HepG2 (cell line): Measurements from ENCODE around the gene ARHGEF4. TPM values are rescaled to one million over a fixed set of nuclear protein-coding genes. Genes with fewer than 3 reads are reported as not detected.
A peak's percentile ranks its signal among the peaks of the same experiment; 100 is the strongest.

Source experiments
- ATAC-seq: fragments of 200-7000 bp; cut with Tn5 transposase; 3 replicates; pipeline ENCODE4 v1.9.1; 2020; ENCODE audit warnings: mild to moderate bottlenecking, moderate library complexity
- BruUV-seq: library from RNA; stranded (reverse); fragments of 400-500 nt; replicated peaks from 2 replicates; lab custom pipeline; 2021; lab: Mats Ljungman, UMichigan
- CTCF ChIA-PET: fragments of 300-600 bp; formaldehyde crosslinking; extraction: SDS; loops from one replicate; lab custom pipeline; 2021; ENCODE audit warnings: low total read pairs, inconsistent platforms, low intra/inter-chr PET ratio; lab: Yijun Ruan, JAX
- POLR2A ChIA-PET: fragments of 350-600 bp; sonication (Branson Sonifier 250); formaldehyde crosslinking; loops from one replicate; lab custom pipeline; 2020; ENCODE audit warnings: antibody characterized with exemption, inconsistent platforms; lab: Yijun Ruan, JAX
- DNase-seq: peaks from one replicate; pipeline ENCODE4 v3.0.0-alpha.2; 2015; ENCODE audit warnings: low spot score
- FAIRE-seq: peaks from 3 replicates; lab custom pipeline; 2011; peaks lifted over from hg19 to GRCh38; lab: Jason Lieb, UNC
- H2AFZ ChIP-seq: one replicate; pipeline ENCODE4 v1.6.1; 2011; ENCODE audit warnings: low read length, inconsistent platforms
- H3K27ac ChIP-seq: fragments of 300-600 bp; 3 replicates; pipeline ENCODE4 v1.8.0; 2011; ENCODE audit warnings: mixed run types, mild to moderate bottlenecking, mixed read lengths, low read length, inconsistent platforms; ENCODE audit not compliant: insufficient read depth; ENCODE audit errors: extremely low read length
- H3K27me3 ChIP-seq, 2 experiments: fragments of 200-600 bp in 1 of 2; 2 replicates in 1 of 2; 3 replicates in 1 of 2; pipeline versions ENCODE4 v1.6.0 to v1.8.0; 2011; ENCODE audit warnings: low read length in 2 of 2, mild to moderate bottlenecking in 2 of 2, moderate library complexity in 2 of 2, inconsistent platforms in 1 of 2; ENCODE audit not compliant: insufficient read depth in 2 of 2, control insufficient read depth in 1 of 2
- H3K36me3 ChIP-seq, 2 experiments: fragments of 200-600 bp in 1 of 2; replicated peaks in 1 of 2; 2 replicates in 1 of 2; 3 replicates in 1 of 2; pipeline versions ENCODE4 v1.5.1 to v1.8.0; 2011; ENCODE audit warnings: low read length in 2 of 2, inconsistent platforms in 1 of 2; ENCODE audit not compliant: insufficient read depth in 2 of 2, control insufficient read depth in 1 of 2
- H3K4me1 ChIP-seq: 2 replicates; pipeline ENCODE4 v1.5.1; 2012; ENCODE audit warnings: low read length, inconsistent platforms; ENCODE audit not compliant: insufficient read depth
- H3K4me2 ChIP-seq: 2 replicates; pipeline ENCODE4 v1.6.0; 2011; ENCODE audit warnings: low read depth, low read length, inconsistent platforms
- H3K4me3 ChIP-seq, 3 experiments: fragments of 200-600 bp in 1 of 3; sonication (generic), shearing (Covaris generic) in 1 of 3; replicated peaks in 1 of 3; 2 replicates each; pipeline ENCODE4 v1.5.1; 2011 to 2016; ENCODE audit warnings: low read length in 3 of 3, inconsistent platforms in 2 of 3, low read depth in 2 of 3, mild to moderate bottlenecking in 2 of 3, control low read depth in 1 of 3, mixed read lengths in 1 of 3; ENCODE audit not compliant: insufficient read depth in 1 of 3
- H3K79me2 ChIP-seq: one replicate; pipeline ENCODE4 v1.6.1; 2011; ENCODE audit warnings: low read length, inconsistent platforms; ENCODE audit not compliant: insufficient read depth
- H3K9ac ChIP-seq: 2 replicates; pipeline ENCODE4 v1.6.0; 2011; ENCODE audit warnings: mild to moderate bottlenecking, low read depth, low read length, inconsistent platforms; ENCODE audit not compliant: insufficient read depth
- H3K9me3 ChIP-seq: 2 replicates; pipeline ENCODE4 v1.5.1; 2012; ENCODE audit warnings: mild to moderate bottlenecking, low read length
- H4K20me1 ChIP-seq: 2 replicates; pipeline ENCODE4 v1.6.0; 2011; ENCODE audit warnings: inconsistent platforms, mild to moderate bottlenecking, low read length, moderate library complexity; ENCODE audit not compliant: insufficient read depth
- KLF13 ChIP-seq: sonication (generic); formaldehyde crosslinking; IDR thresholded peaks from 2 replicates; pipeline ENCODE4 v1.4.0; 2020; ENCODE audit warnings: mild to moderate bottlenecking, missing genetic modification reagents
- NCOA2 ChIP-seq: sonication (generic); formaldehyde crosslinking; IDR thresholded peaks from 2 replicates; pipeline ENCODE4 v1.8.0; 2022; ENCODE audit warnings: inconsistent platforms
- PRDM10 ChIP-seq: sonication (generic); formaldehyde crosslinking; IDR thresholded peaks from 2 replicates; pipeline ENCODE4 v1.4.0; 2020; ENCODE audit warnings: low read depth, missing genetic modification reagents
- RARG ChIP-seq: sonication (generic); formaldehyde crosslinking; IDR thresholded peaks from 2 replicates; pipeline ENCODE4 v1.4.0; 2020; ENCODE audit warnings: low read depth, mild to moderate bottlenecking, missing genetic modification reagents
- SAP130 ChIP-seq: IDR thresholded peaks from 2 replicates; pipeline ENCODE4 v1.6.1; 2016; ENCODE audit warnings: low read depth
- SATB2 ChIP-seq: sonication (generic); formaldehyde crosslinking; IDR thresholded peaks from 2 replicates; pipeline ENCODE4 v1.5.0; 2020; ENCODE audit warnings: missing genetic modification reagents
- SIN3A ChIP-seq: IDR thresholded peaks from 2 replicates; pipeline ENCODE4 v1.6.1; 2011; ENCODE audit warnings: low read depth, mild to moderate bottlenecking, control low read depth, low read length, borderline replicate concordance
- USF2 ChIP-seq, 2 experiments: sonication (generic) in 1 of 2; formaldehyde crosslinking in 1 of 2; IDR thresholded peaks; 2 replicates each; pipeline versions ENCODE4 v1.5.1 to v1.6.1; 2011 to 2020; ENCODE audit warnings: borderline replicate concordance in 1 of 2, low read depth in 1 of 2, low read length in 1 of 2, mild to moderate bottlenecking in 1 of 2, missing genetic modification reagents in 1 of 2, moderate library complexity in 1 of 2
- ZFP36 ChIP-seq: fragments of 150-350 bp; IDR thresholded peaks from 2 replicates; pipeline ENCODE4 v1.6.1; 2018; ENCODE audit warnings: borderline replicate concordance, low read length, low read depth; ENCODE audit not compliant: partially characterized antibody
- ZKSCAN5 ChIP-seq: sonication (generic); formaldehyde crosslinking; IDR thresholded peaks from 2 replicates; pipeline ENCODE4 v1.5.1; 2020; ENCODE audit warnings: mild to moderate bottlenecking, missing genetic modification reagents
- ZNF441 ChIP-seq: sonication (generic); formaldehyde crosslinking; IDR thresholded peaks from 2 replicates; pipeline ENCODE4 v1.7.0; 2021; ENCODE audit warnings: missing genetic modification reagents, borderline replicate concordance
- ZNF589 ChIP-seq: sonication (generic); formaldehyde crosslinking; conservative IDR thresholded peaks from 2 replicates; pipeline ENCODE4 v1.8.0; 2022; ENCODE audit warnings: mild to moderate bottlenecking, moderate library complexity, missing genetic modification reagents
- ZNF639 ChIP-seq: conservative IDR thresholded peaks from 2 replicates; pipeline ENCODE4 v1.6.1; 2018; ENCODE audit warnings: missing genetic modification reagents
- ZNF737 ChIP-seq: sonication (generic); formaldehyde crosslinking; IDR thresholded peaks from 2 replicates; pipeline ENCODE4 v1.5.0; 2020; ENCODE audit warnings: missing genetic modification reagents, mild to moderate bottlenecking, borderline replicate concordance
- ZNF773 ChIP-seq: sonication (generic); formaldehyde crosslinking; IDR thresholded peaks from 2 replicates; pipeline ENCODE4 v1.4.0; 2020; ENCODE audit warnings: missing genetic modification reagents, borderline replicate concordance
- WGBS: methylation state at CpG from one replicate; pipeline ENCODE4 v1.1.6; 2017; ENCODE audit warnings: low lambda C conversion rate; 5-methylcytosine and 5-hydroxymethylcytosine counted together
- in situ Hi-C: cut with HindIII; loops from 2 replicates; pipeline ENCODE4 v1.10.0; 2017; ENCODE audit warnings: low pct_unique_long_range_greater_than_20kb; ENCODE audit not compliant: extremely low pct_ligation_motif_present
- intact Hi-C: fragments of 100-400 bp; cut with micrococcal nuclease; formaldehyde crosslinking; loops from one replicate; pipeline ENCODE4 v1.10.0; 2022; ENCODE audit not compliant: unreplicated experiment
- polyA plus RNA-seq, 8 experiments: library from polyadenylated mRNA; depleted of rRNA in 3 of 8; stranded (reverse) in 7 of 8; unstranded in 1 of 8; fragments of >200 nt; fragmentation: Illumina TruSeq in 4 of 8; extraction: Trizol in 4 of 8; gene quantifications; 2 replicates each; pipeline versions ENCODE4 v1.2.1 to v1.2.3, GENCODE V29; 2011 to 2016; ENCODE audit warnings: low read depth in 4 of 8, missing spikeins in 1 of 8, mixed read lengths in 1 of 8; ENCODE audit not compliant: insufficient read depth in 1 of 8
- total RNA-seq, 5 experiments: library from RNA; depleted of rRNA; stranded (reverse); fragments of >200 nt; fragmentation: Illumina TruSeq; extraction: Trizol; gene quantifications; 2 replicates each; pipeline ENCODE4 v1.2.3, GENCODE V29; 2016; ENCODE audit warnings: low read depth in 1 of 5

ARHGEF4 gene
- total and polyA plus RNA-seq, 2 of the 13 experiments (the other 11 are each of a cell fraction or from before 2014, with no cell fraction given), result 0.11 to 0.13 TPM

- peaks cover 7 to 47% of the 10 kb centered on the region in 2 experiments; a peak in 4 of 5 replicates for H3K27me3 ChIP-seq
- ChIA-PET CTCF (no interaction called here), POLR2A (no interaction called here)
- H3K4me1 ChIP-seq, result no peaks in the 10 kb centered on the region
- H3K36me3 ChIP-seq, result no peaks in the 10 kb centered on the region
- H2AFZ ChIP-seq, result no peak overlapping the region
- no peak overlapping the region for H3K4me2 ChIP-seq
- intact Hi-C loops, result no loop called here
- no peak overlapping the region for H3K27ac ChIP-seq
- no peak overlapping the region for H3K9ac ChIP-seq
- H4K20me1 ChIP-seq, result no peaks in the 10 kb centered on the region
- BruUV-seq, result no TSS peak
- ATAC-seq, result peak; percentile 28
- no peak for FAIRE-seq
- in situ Hi-C loops, result no loop called here
- DNase-seq, result no peak
- WGBS, result 41% methylated on average over 11 of the region's 11 CpGs
- no peaks in the 10 kb centered on the region for H3K79me2 ChIP-seq
- H3K4me3 ChIP-seq, result no peak overlapping the region
- H3K9me3 ChIP-seq, result no peaks in the 10 kb centered on the region
- TF ChIP-seq ZNF639 (CRISPR knock-in tag), result no peak
- no peak for TF ChIP-seq ZNF737 (CRISPR knock-in tag)
- TF ChIP-seq KLF13, result no peak
- no peak for TF ChIP-seq SAP130 (CRISPR knock-in tag)
- TF ChIP-seq ZNF589 (CRISPR knock-in tag), result no peak
- no peak for TF ChIP-seq RARG
- no peak for TF ChIP-seq ZNF773 (CRISPR knock-in tag)
- TF ChIP-seq ZFP36, result no peak
- no peak for TF ChIP-seq USF2 (IDR thresholded peaks at IDR 0.05; ENCODE audit: low read depth, low read length)
- no peak for TF ChIP-seq USF2 (CRISPR knock-in tag; IDR thresholded peaks at IDR 0.05; ENCODE audit: borderline replicate concordance)
- no peak for TF ChIP-seq SATB2
- no peak for TF ChIP-seq ZKSCAN5 (CRISPR knock-in tag)
- no peak for TF ChIP-seq PRDM10 (CRISPR knock-in tag)
- no peak for TF ChIP-seq ZNF441 (CRISPR knock-in tag)
- no peak for TF ChIP-seq NCOA2
- TF ChIP-seq SIN3A, result no peak
These were observed 167.9 kb downstream of the ARHGEF4 start for GRCh38 chr2:131004446-131005209.
